Measurements from ENCODE around the gene TMEM87B.
"Not testable (repeated sequence)": the region's sequence is repeated elsewhere in the genome, so short reads cannot be mapped to it uniquely, and the experiment has no call there.

TMEM87B gene

DNA sequence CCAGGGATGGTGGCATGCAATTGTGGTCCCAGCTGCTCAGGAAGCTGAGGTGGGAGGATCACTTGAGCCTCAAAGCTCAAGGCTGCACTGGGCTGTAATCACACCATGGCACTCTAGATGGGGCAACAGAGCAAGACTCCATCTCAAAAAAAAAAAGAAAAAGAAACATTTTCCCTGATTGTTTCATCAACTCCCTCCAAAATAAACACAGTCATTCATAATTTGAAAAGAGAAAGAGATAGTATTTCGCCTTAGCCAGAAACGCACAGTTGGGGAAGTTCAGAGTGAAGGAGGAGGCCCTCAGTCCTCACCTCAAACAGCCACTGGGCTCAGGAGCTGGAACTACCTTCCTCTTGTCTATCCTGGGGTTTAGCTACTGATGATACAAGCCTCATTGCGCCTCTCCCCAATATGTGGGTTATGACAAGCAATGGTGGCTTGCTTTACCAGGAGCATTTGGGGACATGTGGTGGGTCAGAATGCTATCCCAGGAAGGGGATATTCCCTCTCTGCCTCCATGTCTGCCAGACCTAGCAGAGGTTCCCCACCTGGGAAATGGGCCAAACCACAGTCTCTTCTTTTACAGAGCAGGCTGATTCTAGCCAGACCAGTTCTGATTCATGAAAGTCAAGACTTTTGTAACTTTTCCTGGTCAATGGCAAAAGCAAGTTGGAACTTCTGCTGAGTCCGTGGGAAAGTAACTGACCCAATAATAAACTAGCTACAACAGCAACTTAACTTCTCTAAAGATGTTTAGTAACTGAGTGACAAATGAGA, 22.2 kb upstream of the TMEM87B start:
- no peak overlapping the region for H3K4me3 ChIP-seq (ENCODE audit: low read length)
- TF ChIP-seq, protein P1, sequence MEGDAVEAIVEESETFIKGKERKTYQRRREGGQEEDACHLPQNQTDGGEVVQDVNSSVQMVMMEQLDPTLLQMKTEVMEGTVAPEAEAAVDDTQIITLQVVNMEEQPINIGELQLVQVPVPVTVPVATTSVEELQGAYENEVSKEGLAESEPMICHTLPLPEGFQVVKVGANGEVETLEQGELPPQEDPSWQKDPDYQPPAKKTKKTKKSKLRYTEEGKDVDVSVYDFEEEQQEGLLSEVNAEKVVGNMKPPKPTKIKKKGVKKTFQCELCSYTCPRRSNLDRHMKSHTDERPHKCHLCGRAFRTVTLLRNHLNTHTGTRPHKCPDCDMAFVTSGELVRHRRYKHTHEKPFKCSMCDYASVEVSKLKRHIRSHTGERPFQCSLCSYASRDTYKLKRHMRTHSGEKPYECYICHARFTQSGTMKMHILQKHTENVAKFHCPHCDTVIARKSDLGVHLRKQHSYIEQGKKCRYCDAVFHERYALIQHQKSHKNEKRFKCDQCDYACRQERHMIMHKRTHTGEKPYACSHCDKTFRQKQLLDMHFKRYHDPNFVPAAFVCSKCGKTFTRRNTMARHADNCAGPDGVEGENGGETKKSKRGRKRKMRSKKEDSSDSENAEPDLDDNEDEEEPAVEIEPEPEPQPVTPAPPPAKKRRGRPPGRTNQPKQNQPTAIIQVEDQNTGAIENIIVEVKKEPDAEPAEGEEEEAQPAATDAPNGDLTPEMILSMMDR (conservative IDR thresholded peaks at IDR 0.05; ENCODE audit: low read length), result peak; percentile 23
- DNase-seq (ENCODE audit: low read depth), result peak; percentile 63

DNA sequence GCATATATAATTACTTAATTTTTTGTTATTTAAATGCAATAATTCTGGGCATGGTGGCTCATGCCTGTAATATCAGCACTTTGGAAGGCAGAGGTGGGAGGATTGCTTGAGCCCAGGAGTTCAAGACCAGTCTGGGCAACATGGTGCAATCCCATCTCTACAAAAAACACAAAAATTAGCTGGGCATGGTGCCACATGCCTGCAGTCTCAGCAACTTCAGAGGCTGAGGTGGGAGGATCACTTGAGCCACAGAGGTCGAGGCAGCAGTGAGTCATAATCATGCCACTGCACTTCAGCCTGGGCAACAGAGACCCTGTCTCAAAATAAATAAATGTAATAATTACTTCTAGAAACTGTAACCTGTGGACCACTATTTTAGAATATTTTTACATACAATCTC, 21.5 kb upstream of the TMEM87B start:
- no peak overlapping the region for H3K4me3 ChIP-seq (ENCODE audit: low read length)
- peak; percentile 22 for DNase-seq (ENCODE audit: low read depth)
- TF ChIP-seq, protein P1 (conservative IDR thresholded peaks at IDR 0.05; ENCODE audit: low read length), result no peak

DNA sequence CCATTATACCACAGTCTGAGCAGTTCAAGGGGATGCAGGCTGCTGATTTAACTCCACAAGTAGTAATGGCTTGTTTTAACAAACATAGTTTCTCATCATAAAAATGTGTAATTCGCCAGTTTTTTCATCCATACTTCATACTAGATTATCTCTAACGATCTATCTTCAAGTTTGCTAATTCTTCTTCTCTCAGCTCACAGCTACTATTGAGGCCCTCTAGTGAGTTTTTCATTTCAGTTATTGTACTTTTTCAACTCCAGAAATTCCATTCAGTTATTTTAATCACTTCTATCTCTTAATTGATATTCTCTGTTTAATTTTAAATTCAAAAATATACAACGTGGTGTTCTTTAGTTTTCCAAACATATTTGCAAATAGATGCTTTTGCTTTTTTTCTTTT, 20.1 kb upstream of the TMEM87B start:
- DNase-seq (ENCODE audit: low read depth), result no peak
- TF ChIP-seq, protein P1 (conservative IDR thresholded peaks at IDR 0.05; ENCODE audit: low read length), result no peak
- H3K4me3 ChIP-seq (ENCODE audit: low read length), result no peak overlapping the region

DNA sequence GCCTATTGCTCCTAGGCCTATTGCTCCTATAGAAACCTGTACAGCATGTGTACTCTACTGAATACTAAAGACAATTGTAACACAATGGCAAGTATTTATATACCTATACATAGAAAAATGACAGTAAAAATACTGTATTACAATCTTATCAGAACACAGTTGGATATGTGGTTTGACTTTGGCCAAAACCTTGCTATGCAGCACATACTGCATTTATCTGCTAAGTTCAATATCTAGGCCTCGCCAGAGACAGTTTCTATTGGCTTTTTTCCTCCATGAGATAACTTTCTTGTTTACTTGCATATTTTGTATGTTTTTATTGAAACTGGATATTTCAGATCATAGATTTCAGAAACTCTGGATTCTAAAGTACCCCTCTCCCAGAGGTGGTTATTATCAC, 19.3 kb upstream of the TMEM87B start:
- TF ChIP-seq, protein P1 (conservative IDR thresholded peaks at IDR 0.05; ENCODE audit: low read length), result no peak
- no peak overlapping the region for H3K4me3 ChIP-seq (ENCODE audit: low read length)
- DNase-seq (ENCODE audit: low read depth), result no peak

DNA sequence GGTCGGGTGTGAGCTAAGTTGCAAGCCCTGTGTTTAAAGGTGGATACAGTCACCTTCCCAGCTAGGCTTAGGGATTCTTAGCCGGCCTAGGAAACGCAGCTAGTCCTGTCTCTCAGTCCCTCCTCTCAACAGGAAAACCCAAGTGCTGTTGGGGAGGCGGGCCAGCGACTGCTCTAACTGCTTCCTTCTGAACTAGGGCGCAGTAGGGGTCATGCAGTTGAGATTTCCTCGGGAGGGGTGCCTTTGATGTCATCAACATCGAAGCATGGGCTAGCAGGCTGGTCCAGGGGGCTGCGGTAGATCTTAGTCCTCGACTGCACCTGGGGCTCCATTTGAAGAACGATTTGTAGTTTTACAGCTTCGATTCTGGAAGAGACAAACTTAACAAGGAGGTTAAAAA, 15.5 kb upstream of the TMEM87B start:
- DNase-seq (ENCODE audit: low read depth); H3K4me3 ChIP-seq (ENCODE audit: low read length): not testable (repeated sequence)

DNA sequence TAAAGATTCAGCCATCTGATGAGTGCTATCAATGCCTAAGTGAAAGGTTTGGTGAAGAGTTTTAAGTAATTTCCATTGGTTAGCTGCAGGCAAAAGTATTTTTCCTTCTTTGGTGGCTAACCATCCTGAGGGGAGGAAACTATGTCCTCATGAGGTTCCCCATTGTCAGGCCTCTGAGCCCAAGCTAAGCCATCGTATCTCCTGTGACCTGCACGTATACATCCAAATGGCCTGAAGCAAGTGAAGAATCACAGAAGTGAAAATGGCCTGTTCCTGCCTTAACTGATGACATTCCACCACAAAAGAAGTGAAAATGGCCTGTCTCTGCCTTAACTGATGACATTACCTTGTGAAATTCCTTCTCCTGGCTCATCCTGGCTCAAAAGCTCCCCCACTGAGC, 15.0 kb upstream of the TMEM87B start:
- not testable (repeated sequence) for H3K4me3 ChIP-seq (ENCODE audit: low read length)

DNA sequence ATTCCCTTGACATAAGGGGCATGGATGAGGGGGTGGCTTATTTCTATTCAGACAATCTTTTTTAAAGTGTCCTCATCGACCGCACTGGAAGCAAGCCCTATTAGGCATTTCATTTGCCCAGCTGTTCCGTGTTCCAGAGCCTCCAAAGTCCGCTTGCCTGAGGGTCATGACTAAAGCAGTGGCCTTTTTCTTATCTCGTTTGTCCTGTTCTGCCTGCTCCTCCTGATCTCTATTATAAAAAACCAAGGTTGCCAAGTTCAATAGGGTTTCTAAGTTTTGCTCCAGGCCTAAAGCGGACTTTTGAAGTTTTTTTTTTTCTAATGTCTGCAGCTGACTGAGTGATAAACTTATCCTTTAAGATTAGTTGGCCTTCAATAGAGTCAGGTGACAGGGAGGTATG, 13.6 kb upstream of the TMEM87B start:
- not testable (repeated sequence) for DNase-seq (ENCODE audit: low read depth); H3K4me3 ChIP-seq (ENCODE audit: low read length)

More for the DNA sequence above, 15.0 kb upstream of the TMEM87B start:
- not testable (repeated sequence) for DNase-seq (ENCODE audit: low read depth)

DNA sequence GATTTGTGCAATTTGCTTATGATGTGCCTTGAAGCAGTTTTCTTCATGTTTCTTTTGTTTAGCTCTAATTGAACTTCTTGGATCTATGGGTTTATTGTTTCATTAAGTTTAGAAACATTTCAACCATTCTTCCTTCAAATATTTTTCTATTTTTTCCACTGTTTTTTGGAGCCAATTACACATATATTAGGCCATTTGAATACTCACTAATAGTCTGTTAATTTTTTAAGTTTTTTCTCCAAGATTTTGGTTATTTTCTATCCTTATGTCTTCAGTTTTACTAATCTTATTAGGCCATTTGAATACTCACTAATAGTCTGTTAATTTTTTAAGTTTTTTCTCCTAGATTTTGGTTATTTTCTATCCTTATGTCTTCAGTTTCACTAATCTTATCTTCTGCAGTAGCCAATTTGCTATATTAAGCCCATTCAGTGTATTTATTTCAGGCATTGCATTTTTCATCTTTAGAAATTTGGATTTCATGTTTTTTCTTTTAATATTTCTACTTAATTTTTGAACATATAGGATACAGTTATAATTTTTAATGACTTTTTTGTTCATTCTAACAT, 9.5 kb upstream of the TMEM87B start:
- no peak overlapping the region for H3K4me3 ChIP-seq (ENCODE audit: low read length)
- DNase-seq (ENCODE audit: low read depth), result no peak

More for the DNA sequence above, 9.5 kb upstream of the TMEM87B start:
- TF ChIP-seq, protein P1 (conservative IDR thresholded peaks at IDR 0.05; ENCODE audit: low read length), result no peak
